ENCODE results near the gene NEK11.

GRCh38 chr3:131200636-131201199, 174.0 kb downstream of the NEK11 start:
- TF ChIP-seq ZNF274 (IDR thresholded peaks at IDR 0.05; ENCODE audit: borderline replicate concordance, low read depth, low read length), result no peak
- TF ChIP-seq ELK1 (CRISPR knock-in tag; IDR thresholded peaks at IDR 0.05), result no peak
- no peak for TF ChIP-seq KAT2B (IDR thresholded peaks at IDR 0.05; ENCODE audit: low read depth, low read length)
